NT2/D1 (cell line): ENCODE data around the gene SRSF3.

Experiments
- SUZ12 ChIP-seq: IDR thresholded peaks from 2 replicates; pipeline ENCODE4 v1.6.1; 2011; ENCODE audit not compliant: insufficient read length, insufficient read depth; ENCODE audit errors: extremely low read depth
- ZNF274 ChIP-seq: IDR thresholded peaks from 2 replicates; pipeline ENCODE4 v1.6.1; 2011; ENCODE audit warnings: mild to moderate bottlenecking, low read depth, low read length

DNA sequence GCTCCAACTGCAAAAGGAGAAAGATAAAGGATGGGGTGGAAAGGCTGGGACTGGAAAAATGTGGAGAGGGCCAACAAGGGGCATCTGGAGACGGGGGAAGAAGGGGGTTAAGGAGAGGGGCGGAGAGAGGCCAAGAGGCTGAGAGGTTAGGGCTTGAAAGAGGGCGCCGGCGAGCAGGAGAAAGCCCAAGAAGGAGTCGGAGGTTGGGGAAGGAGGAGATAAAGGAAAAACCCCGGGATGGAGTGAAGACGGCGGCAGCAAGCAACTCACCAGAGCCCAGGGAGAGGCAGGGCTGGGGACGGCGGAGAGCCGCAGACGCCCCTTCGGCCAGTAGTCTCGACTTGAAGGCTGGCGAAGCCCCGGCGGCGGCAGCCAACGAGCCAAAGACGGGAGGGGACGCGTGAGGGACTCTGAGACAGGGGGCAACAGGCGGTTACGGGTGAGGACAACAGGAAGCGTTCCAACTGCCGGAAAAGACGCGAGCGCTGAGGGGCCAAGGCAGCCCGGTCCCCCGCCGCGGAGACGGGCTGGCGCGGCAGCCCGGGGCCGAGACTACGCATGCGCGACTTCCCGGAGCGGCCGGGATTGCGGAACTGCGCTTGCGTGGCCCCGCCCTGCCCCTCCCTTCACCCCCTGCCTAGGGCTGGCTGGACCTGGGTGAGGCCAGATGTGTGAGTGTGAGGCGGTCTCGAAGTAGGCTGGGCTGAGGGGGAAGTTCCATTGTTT, 47.1 kb upstream of the SRSF3 start, which contains the start of gene STK38:
- TF ChIP-seq ZNF274, result no peak
- no peak for TF ChIP-seq SUZ12
